Measurements from ENCODE around the gene SDCCAG8. TPM values are rescaled to one million over a fixed set of nuclear protein-coding genes. Genes with fewer than 3 reads are reported as not detected.

Gene SDCCAG8
- total RNA-seq, 1 experiment from 2014 or later: 14.0 TPM

- Histone ChIP-seq H3K36me3 (ENCODE audit: control insufficient read depth, insufficient read depth, low read length) (no peaks in the 10 kb centered on the region), H3K27ac (ENCODE audit: low read length) (no peak overlapping the region), H3K4me3 (ENCODE audit: low read depth in 2 of 2, low read length in 2 of 2) (no peak overlapping the region), H3K4me1 (ENCODE audit: control insufficient read depth, insufficient read depth, low read length) (no peaks in the 10 kb centered on the region), H3K27me3 (ENCODE audit: control insufficient read depth, insufficient read depth, low read length) (no peaks in the 10 kb centered on the region), H3K9me3 (ENCODE audit: control insufficient read depth, insufficient read depth, low read depth, low read length) (0 out of 2 replicates have a peak, but pooled peaks cover 3% of the 10 kb centered on the region)
- intact Hi-C loops (cut with micrococcal nuclease; ENCODE audit: unreplicated experiment) (no loop called here), in situ Hi-C loops (cut with HindIII; ENCODE audit: low pct_unique_long_range_greater_than_20kb, low sequenced_read_pairs) (no loop called here)
- ChIA-PET POLR2A (no interaction called here), CTCF (no interaction called here)
- TF ChIP-seq POLR2AphosphoS5 (IDR thresholded peaks at IDR 0.05; ENCODE audit: low read depth, low read length) (no peak), SIN3A (IDR thresholded peaks at IDR 0.05; ENCODE audit: borderline replicate concordance, insufficient read depth, low read depth, low read length) (no peak), CTCF (IDR thresholded peaks at IDR 0.05) (no peak), TCF7L2 (IDR thresholded peaks at IDR 0.05; ENCODE audit: low read depth, low read length) (no peak), REST (IDR thresholded peaks at IDR 0.05; ENCODE audit: insufficient read depth in 1 of 2, low read depth in 2 of 2, low read length in 1 of 2) (no peak)
- ATAC-seq (no peak), DNase-seq (ENCODE audit: low read depth, low spot score) (no peak)
- no TSS peak for BruUV-seq (replicated peaks)
Measured at GRCh38 chr1:243520831-243521230, 265.0 kb downstream of the SDCCAG8 start.

- BruUV-seq (replicated peaks): no TSS peak
- CTCF ChIA-PET: no interaction called here
- no peak overlapping the region for H3K4me3 ChIP-seq (ENCODE audit: low read depth in 2 of 2, low read length in 2 of 2)
- no peaks in the 10 kb centered on the region for H3K9me3 ChIP-seq (ENCODE audit: control insufficient read depth, insufficient read depth, low read depth, low read length)
- in situ Hi-C loops (cut with HindIII; ENCODE audit: low pct_unique_long_range_greater_than_20kb, low sequenced_read_pairs) (no loop called here), intact Hi-C loops (cut with micrococcal nuclease; ENCODE audit: unreplicated experiment) (no loop called here)
- TF ChIP-seq REST (IDR thresholded peaks at IDR 0.05; ENCODE audit: insufficient read depth in 1 of 2, low read depth in 2 of 2, low read length in 1 of 2) (no peak), CTCF (IDR thresholded peaks at IDR 0.05) (no peak), TCF7L2 (IDR thresholded peaks at IDR 0.05; ENCODE audit: low read depth, low read length) (no peak), SIN3A (IDR thresholded peaks at IDR 0.05; ENCODE audit: borderline replicate concordance, insufficient read depth, low read depth, low read length) (no peak), POLR2AphosphoS5 (IDR thresholded peaks at IDR 0.05; ENCODE audit: low read depth, low read length) (no peak)
- no peaks in the 10 kb centered on the region for H3K27me3 ChIP-seq (ENCODE audit: control insufficient read depth, insufficient read depth, low read length)
- ATAC-seq (no peak), DNase-seq (ENCODE audit: low read depth, low spot score) (no peak)
- H3K27ac ChIP-seq (ENCODE audit: low read length): no peak overlapping the region
- POLR2A ChIA-PET: no interaction called here
- H3K36me3 ChIP-seq (ENCODE audit: control insufficient read depth, insufficient read depth, low read length): no peaks in the 10 kb centered on the region
- H3K4me1 ChIP-seq (ENCODE audit: control insufficient read depth, insufficient read depth, low read length): no peaks in the 10 kb centered on the region
Measured at GRCh38 chr1:243523766-243524165, 267.9 kb downstream of the SDCCAG8 start.
